T-helper 2 cell treated with Interferon-gamma antibody and Interleukin-4, amounts not matched to agents 5 μg/mL and 100 μg/mL, for 36 hours (primary cell): ENCODE data around the gene DCAF8L1.
"Not testable (repeated sequence)": the region's sequence is repeated elsewhere in the genome, so short reads cannot be mapped to it uniquely, and the experiment has no call there.

Source experiments
- DNase-seq: peaks from one replicate; pipeline ENCODE4 v3.0.0; 2021; ENCODE audit warnings: low spot score
- H3K27ac Mint-ChIP-seq: one replicate; pipeline ENCODE4 v1.8.0; 2021; ENCODE audit warnings: mild to moderate bottlenecking, mixed read lengths
- H3K27me3 Mint-ChIP-seq: one replicate; pipeline ENCODE4 v1.8.0; 2021; ENCODE audit warnings: low read depth, mixed read lengths
- H3K36me3 Mint-ChIP-seq: one replicate; pipeline ENCODE4 v1.8.0; 2021; ENCODE audit warnings: low read depth, mixed read lengths
- H3K4me1 Mint-ChIP-seq: one replicate; pipeline ENCODE4 v1.8.0; 2021; ENCODE audit warnings: low read depth, mixed read lengths
- H3K4me3 Mint-ChIP-seq: one replicate; pipeline ENCODE4 v1.8.0; 2022; ENCODE audit warnings: mild to moderate bottlenecking, moderate library complexity, mixed read lengths
- H3K9me3 Mint-ChIP-seq: one replicate; pipeline ENCODE4 v1.8.0; 2021; ENCODE audit warnings: mixed read lengths

The DCAF8L1 gene

GRCh38 chrX:27966492-27966891, 14.8 kb downstream of the DCAF8L1 start:
- Mint-ChIP-seq H3K27me3 (no peaks in the 10 kb centered on the region), H3K4me1 (no peaks in the 10 kb centered on the region), H3K36me3 (no peaks in the 10 kb centered on the region)

GRCh38 chrX:27965348-27965747, 15.9 kb downstream of the DCAF8L1 start:
- not testable (repeated sequence) for H3K9me3 Mint-ChIP-seq, H3K27me3 Mint-ChIP-seq, H3K4me1 Mint-ChIP-seq, H3K4me3 Mint-ChIP-seq, DNase-seq, H3K36me3 Mint-ChIP-seq, H3K27ac Mint-ChIP-seq

More at GRCh38 chrX:27966492-27966891, 14.8 kb downstream of the DCAF8L1 start:
- Mint-ChIP-seq H3K9me3 (peaks cover 4% of the 10 kb centered on the region), H3K4me3 (no peak overlapping the region), H3K27ac (no peak overlapping the region)
- no peak for DNase-seq

GRCh38 chrX:27964432-27964831, 16.8 kb downstream of the DCAF8L1 start:
- H3K4me3 Mint-ChIP-seq: no peak overlapping the region
- no peak overlapping the region for H3K27ac Mint-ChIP-seq
- no peaks in the 10 kb centered on the region for H3K36me3 Mint-ChIP-seq
- no peak for DNase-seq
- H3K27me3 Mint-ChIP-seq: no peaks in the 10 kb centered on the region
- peaks cover 7% of the 10 kb centered on the region for H3K9me3 Mint-ChIP-seq
- no peaks in the 10 kb centered on the region for H3K4me1 Mint-ChIP-seq

GRCh38 chrX:27960410-27960809, 20.8 kb downstream of the DCAF8L1 start:
- H3K27me3 Mint-ChIP-seq, H3K36me3 Mint-ChIP-seq, H3K4me3 Mint-ChIP-seq, H3K9me3 Mint-ChIP-seq, DNase-seq, H3K4me1 Mint-ChIP-seq, H3K27ac Mint-ChIP-seq: not testable (repeated sequence)

GRCh38 chrX:27953171-27953570, 28.1 kb downstream of the DCAF8L1 start:
- Mint-ChIP-seq H3K9me3 (peaks cover 13% of the 10 kb centered on the region), H3K4me1 (no peaks in the 10 kb centered on the region), H3K27me3 (no peaks in the 10 kb centered on the region), H3K27ac (no peak overlapping the region), H3K36me3 (no peaks in the 10 kb centered on the region), H3K4me3 (no peak overlapping the region)
- no peak for DNase-seq

GRCh38 chrX:27933361-27933760, 47.9 kb downstream of the DCAF8L1 start:
- H3K27ac Mint-ChIP-seq: no peak overlapping the region
- DNase-seq: no peak
- no peaks in the 10 kb centered on the region for H3K4me1 Mint-ChIP-seq
- H3K9me3 Mint-ChIP-seq: peaks cover 15% of the 10 kb centered on the region
- H3K27me3 Mint-ChIP-seq: no peaks in the 10 kb centered on the region
- H3K4me3 Mint-ChIP-seq: no peak overlapping the region
- no peaks in the 10 kb centered on the region for H3K36me3 Mint-ChIP-seq
